ENCODE results near the gene STXBP1. TPM values are rescaled to one million over a fixed set of nuclear protein-coding genes. Genes with fewer than 3 reads are reported as not detected.

STXBP1 gene
- total and polyA plus RNA-seq, 4 donors, result 19.2 to 65.8 (median 46.7) TPM

DNA sequence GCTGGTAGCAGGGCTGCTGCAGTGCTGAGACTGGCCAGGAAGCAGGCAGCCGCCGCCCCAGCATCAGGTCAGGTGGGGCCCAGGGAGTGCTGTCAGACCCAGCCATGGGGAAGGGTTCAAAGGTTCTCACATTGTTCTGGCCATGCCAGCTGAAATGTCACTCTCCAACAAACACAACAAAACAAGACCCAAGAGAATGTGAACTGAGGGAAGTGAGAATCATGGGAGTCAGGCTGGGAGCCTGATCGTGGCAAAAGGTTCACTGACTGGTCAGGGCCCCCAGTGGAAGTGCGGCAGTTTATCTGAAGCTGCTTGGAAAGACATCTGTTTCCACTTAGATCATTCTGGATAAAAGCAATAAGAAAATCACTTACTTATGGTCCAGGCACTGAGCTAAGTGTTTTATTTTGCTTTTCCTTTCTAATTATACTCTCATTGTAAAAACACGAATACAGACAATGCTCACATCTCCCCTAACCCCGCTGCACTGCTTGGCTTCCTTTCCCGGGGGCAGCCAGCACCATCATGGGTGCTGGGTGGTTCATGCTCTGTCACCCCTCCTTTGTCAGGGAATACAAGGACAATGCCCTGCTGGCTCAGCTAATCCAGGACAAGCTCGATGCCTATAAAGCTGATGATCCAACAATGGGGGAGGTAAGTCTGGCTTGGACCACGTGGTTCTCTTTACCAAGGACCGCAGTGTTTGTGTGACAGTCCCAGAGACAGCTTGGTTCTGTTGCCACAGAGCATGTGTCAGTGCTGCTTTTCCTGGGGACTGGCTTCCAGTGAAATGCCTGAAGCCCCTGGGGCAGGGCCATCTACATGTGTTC is 52.8 kb downstream of the STXBP1 start:
- no peak overlapping the region for H3K4me3 ChIP-seq
- peaks cover 0 to 8% (median 0%) of the 10 kb centered on the region in 5 donors for H3K4me1 ChIP-seq (ENCODE audit: control insufficient read depth in 5 of 5, insufficient read depth in 5 of 5, low read length in 5 of 5)
- 69 to 83% methylated on average over 10 of the region's 10 CpGs for WGBS, 2 donors
- H3K9me3 ChIP-seq (ENCODE audit: control insufficient read depth in 4 of 4, insufficient read depth in 3 of 4, low read length in 3 of 4), result peaks cover 0 to 2% (median 0%) of the 10 kb centered on the region in 4 donors
- no peak for DNase-seq
- no peak for ATAC-seq (ENCODE audit: insufficient read depth, low FRiP score)
- peak overlapping the region in 1 of 2 donors; percentile 60 for H3K27ac ChIP-seq (ENCODE audit: low read depth in 1 of 2, low read length in 1 of 2)
- peaks cover 10 to 34% (median 24%) of the 10 kb centered on the region in 4 donors for H3K36me3 ChIP-seq (ENCODE audit: control insufficient read depth in 4 of 4, insufficient read depth in 4 of 4, low read length in 4 of 4)
- H3K9ac ChIP-seq (ENCODE audit: insufficient read depth in 1 of 2, low read length in 2 of 2), result no peak overlapping the region
- H3K27me3 ChIP-seq (ENCODE audit: control insufficient read depth in 3 of 3, insufficient read depth in 3 of 3, low read length in 2 of 3), result no peaks in the 10 kb centered on the region
- TF ChIP-seq CTCF (IDR thresholded peaks at IDR 0.05; ENCODE audit: control extremely low read depth, extremely low read depth), result no peak

DNA sequence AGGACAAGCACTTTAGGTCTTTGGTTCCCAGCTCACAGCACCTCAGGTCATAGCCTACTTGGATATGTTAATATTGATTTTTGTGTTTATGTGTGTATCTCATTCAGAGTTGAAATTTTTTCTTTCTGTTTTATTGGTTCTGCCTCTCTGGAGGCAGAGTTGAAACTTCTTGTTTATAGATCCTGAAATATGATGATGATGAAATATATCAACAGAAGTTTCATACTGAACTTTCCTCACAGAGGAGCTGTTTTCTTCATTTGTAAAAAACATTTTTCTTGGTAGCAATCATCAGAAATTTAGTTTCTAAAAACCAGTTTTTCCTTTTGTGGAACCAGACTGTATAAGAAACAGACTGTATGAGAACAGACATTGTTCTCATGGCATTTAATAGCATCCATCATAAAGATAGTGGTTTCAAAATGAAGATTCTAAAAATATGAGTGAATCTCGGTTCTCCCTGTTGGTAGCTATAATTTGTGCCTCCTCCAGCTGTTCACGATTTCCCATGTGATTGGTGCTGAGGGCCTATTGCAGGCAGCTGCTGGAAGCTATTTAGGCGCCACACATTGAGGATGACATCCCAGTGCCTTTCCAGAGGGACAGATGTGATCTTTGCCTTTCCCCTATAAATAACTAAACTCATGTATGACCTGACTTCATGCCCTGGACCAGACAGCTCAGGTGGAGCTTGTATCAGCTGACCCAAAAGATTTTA is 55.2 kb downstream of the STXBP1 start:
- Histone ChIP-seq H3K9me3 (ENCODE audit: control insufficient read depth in 4 of 4, insufficient read depth in 3 of 4, low read length in 3 of 4) (peaks cover 0 to 2% (median 0%) of the 10 kb centered on the region in 4 donors), H3K27ac (ENCODE audit: low read depth in 1 of 2, low read length in 1 of 2) (no peak overlapping the region), H3K9ac (ENCODE audit: insufficient read depth in 1 of 2, low read length in 2 of 2) (no peak overlapping the region), H3K27me3 (ENCODE audit: control insufficient read depth in 3 of 3, insufficient read depth in 3 of 3, low read length in 2 of 3) (no peaks in the 10 kb centered on the region), H3K4me1 (ENCODE audit: control insufficient read depth in 5 of 5, insufficient read depth in 5 of 5, low read length in 5 of 5) (no peaks in the 10 kb centered on the region), H3K36me3 (ENCODE audit: control insufficient read depth in 4 of 4, insufficient read depth in 4 of 4, low read length in 4 of 4) (peaks cover 10 to 37% (median 24%) of the 10 kb centered on the region in 4 donors), H3K4me3 (no peak overlapping the region)
- ATAC-seq (ENCODE audit: insufficient read depth, low FRiP score), result no peak
- no peak for TF ChIP-seq CTCF (IDR thresholded peaks at IDR 0.05; ENCODE audit: control extremely low read depth, extremely low read depth)
- no peak for DNase-seq
- WGBS, 2 donors, result 75 to 78% methylated on average over 3 of the region's 3 CpGs

- H3K4me1 ChIP-seq (ENCODE audit: control insufficient read depth in 5 of 5, insufficient read depth in 5 of 5, low read length in 5 of 5), result no peaks in the 10 kb centered on the region
- no peaks in the 10 kb centered on the region for H3K27me3 ChIP-seq (ENCODE audit: control insufficient read depth in 3 of 3, insufficient read depth in 3 of 3, low read length in 2 of 3)
- 92 to 93% methylated on average over 18 of the region's 18 CpGs for WGBS, 2 donors
- no peak overlapping the region for H3K4me3 ChIP-seq
- H3K9me3 ChIP-seq (ENCODE audit: control insufficient read depth in 4 of 4, insufficient read depth in 3 of 4, low read length in 3 of 4), result peaks cover 0 to 2% (median 0%) of the 10 kb centered on the region in 4 donors
- no peak for TF ChIP-seq CTCF (IDR thresholded peaks at IDR 0.05; ENCODE audit: control extremely low read depth, extremely low read depth)
- no peak overlapping the region for H3K27ac ChIP-seq (ENCODE audit: low read depth in 1 of 2, low read length in 1 of 2)
- no peak for ATAC-seq (ENCODE audit: insufficient read depth, low FRiP score)
- peaks cover 10 to 39% (median 26%) of the 10 kb centered on the region in 4 donors for H3K36me3 ChIP-seq (ENCODE audit: control insufficient read depth in 4 of 4, insufficient read depth in 4 of 4, low read length in 4 of 4)
- DNase-seq, result no peak
- H3K9ac ChIP-seq (ENCODE audit: insufficient read depth in 1 of 2, low read length in 2 of 2), result no peak overlapping the region
Measured at GRCh38 chr9:127667906-127668305, 55.8 kb downstream of the STXBP1 start.
